Pancreas (tissue), 10 donors: ENCODE data around the gene TMEM52. TPM values are rescaled to one million over a fixed set of nuclear protein-coding genes. Genes with fewer than 3 reads are reported as not detected.
A peak's percentile ranks its signal among the peaks of the same experiment; 100 is the strongest.

ENCODE experiments used
- ATAC-seq, 4 donors: fragments of 200-7000 bp; cut with Tn5 transposase; one replicate each; pipeline versions ENCODE4 v1.8.0 to v1.9.1; 2020; ENCODE audit warnings: mild to moderate bottlenecking in 4 of 4, moderate library complexity in 4 of 4
- DNase-seq, 6 donors: peaks; one replicate each; pipeline ENCODE4 v3.0.0-alpha.2; 2020
- FAIRE-seq: peaks from 2 replicates; lab custom pipeline; 2012; peaks lifted over from hg19 to GRCh38; lab: Jason Lieb, UNC
- H3K27ac ChIP-seq, 4 donors: fragments of 200-600 bp; sonication (generic); 1 replicate in 3 of 4; 2 replicates in 1 of 4; pipeline versions ENCODE4 v1.5.0 to v1.8.0; 2020
- H3K27me3 ChIP-seq, 4 donors: fragments of 200-600 bp; one replicate each; pipeline ENCODE4 v1.8.0; 2021
- H3K36me3 ChIP-seq, 3 donors: fragments of 200-600 bp; sonication (generic) in 1 of 3; one replicate each; pipeline versions ENCODE4 v1.5.0 to v1.8.0; 2020 to 2021
- H3K4me1 ChIP-seq, 3 donors: fragments of 200-600 bp; one replicate each; pipeline ENCODE4 v1.8.0; 2021
- H3K4me3 ChIP-seq, 4 donors: fragments of 200-600 bp; sonication (generic) in 2 of 4; one replicate each; pipeline versions ENCODE4 v1.5.0 to v1.8.0; 2020 to 2021
- H3K9me3 ChIP-seq, 4 donors: fragments of 200-600 bp; one replicate each; pipeline ENCODE4 v1.8.0; 2021
- WGBS, 2 donors: extraction: QIAGEN DNeasy Blood & Tissue Kit; methylation state at CpG; one replicate each; pipeline ENCODE4 v1.1.7; 2013; 5-methylcytosine and 5-hydroxymethylcytosine counted together
- intact Hi-C, 3 donors: fragments of 100-400 bp; cut with DNase I; formaldehyde crosslinking; loops; one replicate each; pipeline versions ENCODE4 v1.11.1 to v1.14.2; 2022
- polyA plus RNA-seq, 2 donors: library from polyadenylated mRNA; stranded (reverse); fragments of 200-250 nt; gene quantifications; one replicate each; pipeline ENCODE4 v1.2.3, GENCODE V29; 2013
- total RNA-seq, 6 donors: library from RNA; stranded (reverse); fragmentation: NEBNext Ultra II Directional in 4 of 6; extraction: Animal tissue kit (Norgen Biotek cat#: 25700) in 4 of 6; gene quantifications; one replicate each; pipeline versions ENCODE4 v1.2.1 to v1.2.4, GENCODE V29; 2021 to 2023
- TF ChIP-seq, protein P1 (sequence below), 4 donors: fragments of 200-600 bp; sonication (generic) in 3 of 4; IDR thresholded peaks; one replicate each; pipeline versions ENCODE4 v1.5.0 to v1.8.0; 2021; ENCODE audit warnings: antibody characterized with exemption in 4 of 4
- donor health status: healthy with polysubstance abuse.
- donor health status: DM: no; HTN: no; CAD: no; lungs with moderate emphysema.
- donor health status: DM: no; HTN: no; CAD: no.
- donor health status: control.
- donor health status: control.
- donor health status: Bipolar disorder and iron deficiency.
- donor health status: DM: yes; HTN: yes; CAD: no.
- donor health status: DM: no; HTN: no; CAD: no.
- donor health status: DM: no; HTN: no; CAD: no.
- donor health status: DM: yes; HTN: yes; CAD: no.

The TMEM52 gene
- total and polyA plus RNA-seq, 8 donors = 43.6 to 120 (median 78.6) TPM

GRCh38 chr1:1956586-1957532, 37.8 kb upstream of the TMEM52 start:
- H3K9me3 ChIP-seq = no peaks in the 10 kb centered on the region
- FAIRE-seq (no peak), DNase-seq (peak in 1 of 6 donors; percentile 37), ATAC-seq (no peak)
- no peak overlapping the region for H3K4me3 ChIP-seq
- 82 to 89% methylated on average over 38 of the region's 38 CpGs for WGBS, 2 donors
- no peaks in the 10 kb centered on the region for H3K27me3 ChIP-seq
- intact Hi-C loops = loop anchor here in 1 of 3 donors (5.0 kb wide), 1 partner anchor 85 kb away; no protein-coding TSS in a partner anchor
- TF ChIP-seq, protein P1, sequence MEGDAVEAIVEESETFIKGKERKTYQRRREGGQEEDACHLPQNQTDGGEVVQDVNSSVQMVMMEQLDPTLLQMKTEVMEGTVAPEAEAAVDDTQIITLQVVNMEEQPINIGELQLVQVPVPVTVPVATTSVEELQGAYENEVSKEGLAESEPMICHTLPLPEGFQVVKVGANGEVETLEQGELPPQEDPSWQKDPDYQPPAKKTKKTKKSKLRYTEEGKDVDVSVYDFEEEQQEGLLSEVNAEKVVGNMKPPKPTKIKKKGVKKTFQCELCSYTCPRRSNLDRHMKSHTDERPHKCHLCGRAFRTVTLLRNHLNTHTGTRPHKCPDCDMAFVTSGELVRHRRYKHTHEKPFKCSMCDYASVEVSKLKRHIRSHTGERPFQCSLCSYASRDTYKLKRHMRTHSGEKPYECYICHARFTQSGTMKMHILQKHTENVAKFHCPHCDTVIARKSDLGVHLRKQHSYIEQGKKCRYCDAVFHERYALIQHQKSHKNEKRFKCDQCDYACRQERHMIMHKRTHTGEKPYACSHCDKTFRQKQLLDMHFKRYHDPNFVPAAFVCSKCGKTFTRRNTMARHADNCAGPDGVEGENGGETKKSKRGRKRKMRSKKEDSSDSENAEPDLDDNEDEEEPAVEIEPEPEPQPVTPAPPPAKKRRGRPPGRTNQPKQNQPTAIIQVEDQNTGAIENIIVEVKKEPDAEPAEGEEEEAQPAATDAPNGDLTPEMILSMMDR (IDR thresholded peaks at IDR 0.05) = no peak
- H3K36me3 ChIP-seq = no peaks in the 10 kb centered on the region
- H3K4me1 ChIP-seq = no peaks in the 10 kb centered on the region
- H3K27ac ChIP-seq = no peak overlapping the region

- FAIRE-seq (no peak), ATAC-seq (no peak), DNase-seq (peak in 1 of 6 donors; percentile 27)
- TF ChIP-seq, protein P1 (IDR thresholded peaks at IDR 0.05) = no peak
- H3K27ac ChIP-seq = no peak overlapping the region
- intact Hi-C loops = loop anchor here in 1 of 3 donors (5.0 kb wide), 1 partner anchor 86 kb away; no protein-coding TSS in a partner anchor
- H3K4me3 ChIP-seq = no peak overlapping the region
- H3K9me3 ChIP-seq = no peaks in the 10 kb centered on the region
- no peaks in the 10 kb centered on the region for H3K36me3 ChIP-seq
- H3K4me1 ChIP-seq = no peaks in the 10 kb centered on the region
- 67 to 79% methylated on average over 7 of the region's 7 CpGs for WGBS, 2 donors
- H3K27me3 ChIP-seq = no peaks in the 10 kb centered on the region
Measured at GRCh38 chr1:1956101-1956500, 37.0 kb upstream of the TMEM52 start.

DNA sequence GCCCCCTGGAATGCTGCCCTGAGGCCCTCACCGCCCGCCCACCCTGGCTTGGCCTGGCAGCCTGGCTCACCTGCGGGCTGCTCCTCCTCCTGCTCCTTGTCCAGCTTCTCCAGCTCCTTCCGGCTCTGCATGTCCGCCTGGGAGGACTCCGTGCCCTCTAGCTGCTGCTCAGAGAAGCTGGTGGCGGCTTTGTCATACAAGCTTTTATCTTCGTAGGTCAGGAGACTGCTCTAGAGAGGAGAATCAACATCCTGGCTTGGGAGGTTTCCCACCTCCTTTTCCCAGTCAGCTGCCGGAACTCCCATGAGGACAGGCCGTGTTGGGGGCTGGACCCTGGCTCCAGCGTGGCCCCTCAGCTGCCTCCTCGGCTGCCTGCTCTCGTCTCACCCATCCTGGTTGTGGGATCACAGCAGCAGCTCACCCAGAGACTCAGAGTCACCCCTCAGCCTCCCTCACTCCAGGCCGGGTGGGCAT, 36.6 kb upstream of the TMEM52 start:
- no peak overlapping the region for H3K4me3 ChIP-seq
- intact Hi-C loops = loop anchor here in 1 of 3 donors (5.0 kb wide), 1 partner anchor 87 kb away; no protein-coding TSS in a partner anchor
- H3K4me1 ChIP-seq = no peaks in the 10 kb centered on the region
- no peaks in the 10 kb centered on the region for H3K27me3 ChIP-seq
- H3K36me3 ChIP-seq = no peaks in the 10 kb centered on the region
- no peak for FAIRE-seq
- TF ChIP-seq, protein P1 (IDR thresholded peaks at IDR 0.05) = no peak
- ATAC-seq = no peak
- peak in 1 of 6 donors; percentile 47 for DNase-seq
- H3K27ac ChIP-seq = no peak overlapping the region
- 62% methylated on average over 14 of the region's 14 CpGs for WGBS, 2 donors
- H3K9me3 ChIP-seq = no peaks in the 10 kb centered on the region

DNA sequence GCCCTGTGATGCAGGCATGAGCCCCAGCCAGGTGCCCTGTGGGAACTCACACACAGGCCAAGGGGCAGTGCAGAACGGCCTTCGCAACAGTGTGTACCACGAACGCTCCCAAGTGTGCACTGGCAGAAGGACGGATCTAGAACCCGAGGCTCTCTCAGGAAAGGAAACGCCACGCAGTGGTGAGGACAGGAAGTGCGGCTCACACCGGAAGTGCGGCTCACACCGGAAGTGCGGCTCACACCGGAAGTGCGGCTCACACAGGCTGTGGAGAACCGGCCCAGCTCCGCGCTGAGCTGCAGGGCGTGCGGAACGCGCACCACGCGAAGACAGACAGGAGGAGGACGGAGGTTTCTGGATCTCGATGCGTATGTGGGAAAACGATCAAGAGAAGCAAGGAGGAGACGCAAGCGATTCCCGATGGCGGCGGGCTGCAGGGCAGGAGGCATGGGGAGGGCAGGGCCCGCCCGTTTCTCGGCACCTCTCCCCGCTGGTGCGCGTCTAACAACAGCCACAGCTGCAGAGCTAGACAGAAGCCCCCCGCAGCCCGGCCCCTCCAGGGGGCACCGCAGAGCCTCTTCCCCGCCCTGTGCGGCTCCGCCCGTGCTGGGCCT, 35.9 kb upstream of the TMEM52 start:
- WGBS, 2 donors = 89 to 90% methylated on average over 46 of the region's 46 CpGs
- intact Hi-C loops = loop anchor here in 1 of 3 donors (5.0 kb wide), 1 partner anchor 87 kb away; no protein-coding TSS in a partner anchor
- DNase-seq (peak in 1 of 6 donors; percentile 32), FAIRE-seq (no peak), ATAC-seq (no peak)
- TF ChIP-seq, protein P1 (IDR thresholded peaks at IDR 0.05) = no peak
- Histone ChIP-seq H3K9me3 (no peaks in the 10 kb centered on the region), H3K4me3 (no peak overlapping the region), H3K36me3 (no peaks in the 10 kb centered on the region), H3K27ac (no peak overlapping the region), H3K27me3 (no peaks in the 10 kb centered on the region), H3K4me1 (no peaks in the 10 kb centered on the region)
